GM19238 (cell line): ENCODE measurements around the gene MTA3.

ENCODE experiments used
- DNase-seq: peaks from one replicate; pipeline ENCODE4 v3.0.0; 2011; ENCODE audit warnings: low spot score; ENCODE audit not compliant: insufficient read length

The MTA3 gene

DNA sequence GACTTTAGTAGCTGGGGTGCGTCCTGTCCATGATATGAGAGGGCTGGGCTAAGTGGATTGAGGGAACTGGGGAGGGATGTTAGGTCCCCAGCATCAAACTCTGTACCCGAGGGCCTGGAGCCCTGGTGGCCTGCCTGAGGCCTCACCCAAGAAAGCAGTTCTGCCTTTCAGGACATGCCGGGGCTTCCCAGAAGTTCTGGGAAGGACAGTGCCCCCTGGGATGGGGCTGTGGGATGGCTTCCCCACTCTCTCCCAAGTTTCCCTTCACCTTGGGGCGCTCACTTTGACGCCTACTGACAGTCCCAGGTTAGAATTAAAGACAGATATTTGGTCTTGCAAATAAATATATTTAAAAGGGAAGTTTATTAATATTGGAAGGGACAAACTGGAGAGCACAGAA lies 193.7 kb downstream of the MTA3 start:
- DNase-seq, result no peak

DNA sequence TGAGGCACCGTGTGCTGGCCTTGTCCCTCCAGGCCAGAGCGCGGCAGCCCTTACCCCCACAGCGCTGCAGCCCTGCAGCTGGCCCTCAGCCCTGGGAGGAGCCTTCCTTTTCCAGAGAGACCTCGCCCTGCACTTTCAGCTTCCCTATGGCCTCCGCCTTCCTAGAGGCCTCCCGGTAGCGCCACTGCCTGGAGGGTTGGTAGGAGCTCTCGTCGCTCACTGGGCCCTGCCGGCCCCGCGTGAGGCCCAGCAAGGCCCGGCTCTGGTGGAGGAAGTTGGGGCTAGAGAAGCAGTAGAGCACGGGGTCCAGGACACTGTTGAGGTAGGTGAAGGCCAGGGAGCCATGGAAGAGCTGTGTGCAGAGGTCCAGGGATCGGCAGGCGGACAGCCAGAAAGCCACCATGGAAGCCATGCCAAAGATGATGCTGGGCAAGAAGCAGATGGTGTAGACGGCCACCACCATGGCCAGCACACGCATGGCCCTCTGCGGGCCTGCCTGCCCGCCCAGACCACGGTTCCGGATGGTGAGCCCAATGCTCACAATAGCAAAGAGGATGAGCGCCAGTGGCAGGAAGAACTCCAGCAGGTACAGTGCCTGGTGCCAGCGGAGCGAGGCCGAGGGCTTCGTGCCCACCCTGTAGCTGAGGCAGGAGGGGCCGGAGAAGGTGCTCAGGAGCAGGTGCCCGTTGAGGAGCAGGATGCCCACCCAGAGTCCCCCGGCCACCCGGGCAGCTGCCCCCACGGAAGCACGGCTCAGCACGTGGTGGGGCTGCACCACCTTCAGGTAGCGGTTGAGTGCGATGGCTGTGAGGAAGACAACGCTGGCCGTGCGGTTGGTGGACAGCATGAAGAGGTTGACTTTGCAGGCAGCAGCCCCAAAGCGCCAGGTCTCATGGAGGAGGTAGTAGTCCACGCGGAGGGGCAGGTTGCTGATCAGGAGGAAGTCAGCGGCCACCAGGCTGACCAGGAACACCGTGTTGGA lies 194.7 kb downstream of the MTA3 start:
- no peak for DNase-seq

DNA sequence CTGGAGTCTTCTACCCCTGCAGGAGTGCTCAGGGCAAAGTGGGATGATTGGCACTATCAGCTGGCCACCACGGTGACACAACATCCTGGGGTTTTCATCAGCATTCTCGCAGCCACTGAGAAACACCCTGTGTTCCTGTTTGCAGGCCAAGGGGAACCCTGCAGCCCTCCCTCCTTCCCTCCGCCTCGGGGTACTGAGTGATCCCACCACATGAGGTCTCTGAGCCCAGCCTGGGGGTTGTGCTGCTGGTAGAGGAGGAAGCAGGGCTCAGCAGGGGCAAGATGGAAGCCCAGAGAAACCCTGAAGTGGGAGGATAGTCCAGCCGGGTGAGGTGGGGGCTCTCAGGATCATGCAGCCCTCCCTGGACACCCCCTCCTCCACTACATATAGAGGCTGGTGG lies 195.7 kb downstream of the MTA3 start, which contains the start of gene OXER1:
Gene OXER1 (minus strand): TSS at position 40 of the 400 bp plus-strand sequence. CDS start 73 bp downstream, outside the sequence.
- DNase-seq, result no peak

DNA sequence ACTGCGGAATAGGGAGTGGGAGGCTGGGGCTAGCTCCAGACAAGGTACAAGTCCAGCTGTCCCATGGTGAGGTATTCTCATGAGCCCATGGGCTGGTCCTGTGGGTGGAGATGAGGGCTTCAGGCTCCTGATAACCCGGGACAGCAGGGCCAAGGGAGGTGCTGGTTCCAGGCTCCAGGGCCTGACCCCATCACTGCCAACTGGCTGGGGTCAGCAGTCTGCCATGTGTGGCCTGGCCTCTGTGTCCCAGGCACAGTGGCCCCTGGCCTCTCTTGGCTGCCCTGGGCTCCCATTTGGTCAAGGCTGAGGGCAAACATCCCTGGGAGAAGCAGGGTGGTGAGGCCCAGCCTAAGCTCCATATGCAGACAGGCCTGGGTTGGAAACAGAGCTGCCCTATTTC lies 196.5 kb downstream of the MTA3 start:
- no peak for DNase-seq

DNA sequence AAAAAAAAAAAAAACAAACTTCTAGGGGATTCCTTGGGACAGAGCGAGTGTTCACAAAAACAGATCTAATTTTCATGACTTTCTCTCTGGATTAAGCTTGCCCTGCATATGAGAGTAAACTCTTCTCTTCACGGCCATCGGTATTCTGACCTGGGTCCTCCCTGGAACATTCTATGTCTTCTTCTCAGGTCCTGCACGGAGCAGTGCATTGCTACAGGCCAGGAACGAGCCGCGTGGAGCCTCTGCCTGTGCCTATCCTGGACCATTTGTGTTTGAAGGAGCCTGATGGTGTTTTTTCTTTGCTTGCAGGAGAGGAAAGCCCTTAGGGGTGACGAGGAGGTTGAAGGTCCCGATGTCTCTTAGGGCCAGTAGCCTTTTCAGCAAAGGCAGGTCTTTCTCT lies 197.3 kb downstream of the MTA3 start:
- no peak for DNase-seq

DNA sequence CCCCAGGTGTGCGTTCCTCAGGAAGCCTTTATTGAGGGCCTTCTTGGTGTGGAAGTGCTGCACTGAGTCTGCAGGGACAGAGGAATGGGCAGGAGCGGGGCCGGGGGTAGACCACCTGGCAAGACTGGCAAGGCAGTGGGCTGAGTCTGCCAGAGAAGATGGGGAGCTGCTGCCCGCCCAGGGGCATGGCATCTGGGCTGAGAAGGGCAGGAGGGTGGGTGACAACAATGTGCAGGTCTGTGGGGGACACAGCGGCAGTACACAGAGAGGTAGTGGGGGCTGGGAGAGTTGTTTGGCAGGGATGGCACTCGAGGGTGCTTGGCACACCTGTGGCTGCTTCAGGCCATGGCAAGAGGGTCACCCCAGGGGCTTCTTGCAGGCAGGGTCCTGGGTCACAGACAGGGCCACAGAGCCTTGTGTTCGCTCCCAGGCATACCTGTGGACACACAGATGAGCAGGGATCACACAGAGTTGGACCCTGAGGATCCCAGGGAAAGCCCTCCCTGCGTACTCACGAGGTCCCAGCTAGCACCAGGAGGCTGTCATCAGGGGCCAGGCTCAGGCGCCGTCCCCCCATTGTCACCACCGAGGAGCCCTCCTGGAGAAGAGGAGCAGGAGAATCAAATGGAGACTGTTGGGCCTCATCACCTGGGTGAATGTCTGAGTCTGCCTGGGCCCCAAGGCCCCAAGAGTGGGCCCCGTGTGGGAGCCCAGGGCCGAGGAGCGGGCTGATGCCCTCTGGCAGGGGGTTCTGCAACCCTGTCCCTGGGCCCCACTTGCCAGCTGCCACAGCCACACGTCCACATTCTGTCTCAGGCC lies 198.9 kb downstream of the MTA3 start:
- DNase-seq, result no peak

DNA sequence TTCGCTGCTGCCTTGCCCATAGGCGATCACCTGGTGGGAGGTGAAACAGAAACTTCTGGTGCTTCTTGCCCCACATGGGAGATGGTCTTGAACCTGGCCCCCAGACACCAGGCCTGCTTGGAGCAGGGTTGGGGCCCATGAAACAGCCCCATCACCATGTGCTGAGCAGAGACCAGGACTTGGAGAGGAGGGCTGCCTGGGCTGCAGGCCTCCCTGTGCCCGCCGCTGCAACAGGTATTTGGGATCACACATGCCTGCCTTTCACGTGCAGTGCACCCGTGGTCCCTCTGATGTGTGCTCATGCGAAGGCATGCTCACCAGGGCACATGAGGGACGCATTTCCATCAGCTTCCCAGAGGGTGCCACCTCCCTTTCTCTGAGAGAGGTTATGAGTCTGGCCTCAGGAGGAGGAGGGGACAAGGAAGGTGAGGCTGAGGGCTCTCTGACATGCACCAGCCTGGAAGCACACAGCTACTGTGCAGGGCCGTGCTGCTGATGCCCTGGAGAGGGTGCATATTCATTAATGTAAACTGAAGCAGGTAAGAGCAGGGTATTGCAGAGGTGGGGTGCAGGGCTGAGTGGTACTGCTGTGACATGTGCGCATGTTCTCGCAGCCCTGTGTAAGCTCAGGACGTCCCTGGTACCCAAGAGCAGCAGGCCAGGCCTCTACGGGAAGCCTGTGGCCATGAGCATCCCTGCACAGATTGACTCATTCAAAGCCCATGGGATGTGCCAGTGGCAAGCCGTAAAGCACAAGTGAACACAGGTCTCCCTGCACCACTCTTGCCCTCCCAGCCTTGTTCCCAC lies 199.7 kb downstream of the MTA3 start:
- DNase-seq, result no peak

DNA sequence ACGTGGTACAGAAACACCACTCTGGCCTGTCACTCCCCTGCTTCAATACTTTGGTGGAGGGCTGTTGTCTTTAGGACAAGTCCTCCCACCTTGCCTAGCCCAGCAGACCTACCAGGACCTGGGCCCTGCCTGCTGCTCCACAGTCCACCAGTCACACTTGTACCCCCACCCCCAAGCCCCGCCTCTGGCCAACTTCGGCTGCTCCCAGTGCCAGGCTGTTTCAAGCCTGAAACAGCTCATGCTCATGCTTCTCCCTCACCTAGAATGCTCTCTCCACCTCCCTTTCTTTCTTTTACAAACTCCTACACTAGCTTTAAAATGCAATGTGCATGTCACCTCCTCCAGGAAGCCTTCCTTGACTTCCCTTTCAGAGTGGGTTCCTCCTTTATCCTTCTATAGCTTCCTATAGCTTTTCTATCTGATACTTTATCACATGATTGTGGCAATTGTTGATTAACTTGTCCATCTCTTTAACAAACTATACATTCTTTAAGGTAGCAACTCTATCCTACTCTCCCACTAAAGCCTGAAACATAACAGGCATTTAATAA lies 200.3 kb downstream of the MTA3 start:
- no peak for DNase-seq

DNA sequence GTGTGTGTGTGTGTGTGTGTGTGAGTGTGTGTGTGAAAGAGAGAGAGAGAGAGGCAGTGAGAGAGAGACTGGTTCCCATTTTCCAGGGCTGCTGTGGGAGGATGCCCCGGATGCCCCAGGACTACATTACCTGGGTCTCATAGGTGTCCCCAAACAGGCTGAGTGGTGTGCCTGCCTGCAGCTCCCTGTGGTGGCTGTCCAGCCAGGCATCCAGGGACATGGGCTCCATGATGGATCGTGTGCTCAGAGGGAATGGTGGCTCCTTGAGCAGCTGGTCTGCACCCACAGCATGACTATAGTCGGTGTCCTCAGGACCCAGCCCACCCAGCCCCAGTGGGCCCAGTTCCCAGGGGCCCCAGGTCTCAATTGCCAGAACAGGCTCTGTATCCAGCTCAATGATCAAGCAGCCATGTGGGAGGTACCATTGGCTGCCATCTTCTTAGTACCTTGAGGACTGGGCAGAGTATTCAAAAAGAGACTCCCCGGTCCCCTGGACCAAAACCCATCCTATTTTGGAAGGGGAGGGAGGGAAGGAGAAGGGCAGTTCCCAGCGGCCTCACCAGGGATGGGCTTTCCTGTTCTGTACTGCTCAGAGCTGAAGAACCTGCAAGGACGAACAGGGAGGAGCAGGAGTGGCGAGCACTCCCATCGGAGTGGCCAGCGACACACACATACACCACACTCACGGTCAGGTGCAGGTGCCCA lies 201.3 kb downstream of the MTA3 start:
- no peak for DNase-seq

DNA sequence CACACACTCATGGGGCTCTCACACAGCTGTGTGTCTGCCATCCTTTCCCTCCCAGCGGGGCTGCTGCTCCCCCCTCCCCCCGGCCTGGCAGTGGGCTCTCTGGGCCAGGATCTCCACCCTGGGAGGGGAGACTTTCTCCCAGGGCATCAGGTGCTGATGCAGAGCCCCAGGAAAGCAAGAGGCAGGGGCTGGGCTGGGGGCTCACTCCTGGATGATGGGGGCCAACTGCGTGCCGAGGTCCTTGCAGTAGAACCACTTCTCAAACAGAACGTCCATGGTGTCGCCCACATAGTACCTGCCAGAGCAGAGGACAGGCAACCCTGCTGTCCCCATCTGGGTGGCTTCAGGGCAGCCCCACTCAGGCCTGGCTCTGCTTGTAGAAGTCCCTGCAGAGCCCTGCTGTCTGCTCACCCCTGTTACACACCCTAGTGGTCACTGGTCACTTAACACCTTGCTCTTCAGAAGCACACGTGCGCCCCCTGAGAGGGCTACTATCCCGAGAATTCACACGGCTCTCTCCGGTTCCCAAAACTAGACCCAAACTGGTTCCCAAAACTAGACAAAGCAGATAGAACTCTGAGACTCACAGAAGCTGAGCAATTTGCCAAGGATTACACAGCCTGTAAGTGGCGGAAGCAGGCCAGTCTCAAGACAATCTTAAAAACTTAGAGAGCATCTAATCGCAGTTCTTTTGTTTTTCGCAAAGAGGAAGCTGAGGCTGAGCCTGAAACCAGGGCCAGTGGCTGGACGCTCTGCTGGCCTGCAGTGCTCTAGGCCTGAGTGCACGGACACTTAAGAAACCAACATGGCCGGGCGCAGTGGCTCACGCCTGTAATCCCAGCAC lies 202.1 kb downstream of the MTA3 start:
- DNase-seq, result no peak

DNA sequence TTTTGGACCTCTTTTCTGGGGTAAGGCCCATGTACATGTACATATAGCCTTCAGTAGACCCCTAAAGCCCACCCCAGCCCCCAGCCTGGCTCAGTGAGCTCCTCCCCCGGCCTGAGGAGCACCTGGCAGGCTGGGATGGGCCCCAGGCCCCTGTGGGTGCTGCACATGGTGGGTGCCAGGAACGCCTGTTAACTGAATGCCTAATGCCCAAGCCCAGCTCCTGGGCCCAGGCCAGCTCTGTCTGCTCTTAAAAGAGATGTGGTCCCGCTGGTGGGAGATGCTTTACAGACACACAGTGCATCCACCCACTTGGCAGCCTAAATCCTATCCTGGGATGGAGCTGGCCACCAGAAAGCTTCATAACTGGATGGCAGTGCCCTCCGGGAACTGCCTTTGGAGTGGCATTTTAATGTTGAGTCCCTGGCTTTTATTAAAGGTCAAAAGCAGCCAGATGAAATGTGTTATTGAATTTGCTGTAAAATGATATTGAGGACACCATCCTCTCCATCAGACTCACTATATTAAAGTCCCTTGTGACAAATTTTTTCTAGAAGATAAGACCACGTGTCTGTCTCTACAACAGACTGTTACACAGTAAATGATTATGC lies 203.2 kb downstream of the MTA3 start:
- DNase-seq, result no peak

DNA sequence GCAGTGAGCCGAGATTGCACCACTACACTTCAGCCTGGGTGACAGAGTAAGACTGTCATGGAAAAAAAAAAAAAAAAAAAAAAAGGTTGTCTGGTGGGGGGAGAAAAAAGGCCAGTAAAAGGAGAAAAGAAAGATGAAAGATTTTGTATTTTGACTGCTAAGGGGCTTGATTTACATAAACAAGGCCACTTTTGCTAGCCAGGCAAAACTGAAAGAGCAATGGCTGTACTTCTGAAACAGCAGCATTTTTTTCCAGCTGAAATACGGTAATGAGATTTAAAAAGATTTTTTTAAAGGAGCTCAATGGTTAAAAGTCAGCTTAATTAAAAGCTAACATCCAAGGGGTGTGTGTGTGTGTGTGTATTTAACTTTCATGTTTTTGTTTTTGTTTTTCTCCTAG lies 206.8 kb downstream of the MTA3 start:
- DNase-seq, result no peak

DNA sequence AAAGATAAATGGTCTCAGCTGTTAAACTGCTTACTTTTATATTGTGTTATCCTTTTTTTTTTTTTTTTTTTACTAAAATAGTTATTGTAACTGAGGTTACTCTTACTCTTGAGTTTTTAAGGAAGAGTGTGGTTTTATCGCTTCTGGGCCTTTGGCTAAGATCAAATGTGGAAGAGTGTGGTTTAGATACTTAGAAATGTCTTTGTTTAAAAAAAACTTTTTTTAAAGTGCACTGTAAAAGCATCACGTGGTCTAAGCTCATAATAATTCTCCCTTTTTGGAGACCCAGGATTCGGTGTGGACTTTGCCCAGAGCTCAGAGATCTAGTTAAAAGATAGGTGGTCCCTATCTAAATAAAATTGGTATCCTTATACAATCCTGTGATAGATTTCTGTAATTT lies 207.4 kb downstream of the MTA3 start:
- DNase-seq, result no peak

DNA sequence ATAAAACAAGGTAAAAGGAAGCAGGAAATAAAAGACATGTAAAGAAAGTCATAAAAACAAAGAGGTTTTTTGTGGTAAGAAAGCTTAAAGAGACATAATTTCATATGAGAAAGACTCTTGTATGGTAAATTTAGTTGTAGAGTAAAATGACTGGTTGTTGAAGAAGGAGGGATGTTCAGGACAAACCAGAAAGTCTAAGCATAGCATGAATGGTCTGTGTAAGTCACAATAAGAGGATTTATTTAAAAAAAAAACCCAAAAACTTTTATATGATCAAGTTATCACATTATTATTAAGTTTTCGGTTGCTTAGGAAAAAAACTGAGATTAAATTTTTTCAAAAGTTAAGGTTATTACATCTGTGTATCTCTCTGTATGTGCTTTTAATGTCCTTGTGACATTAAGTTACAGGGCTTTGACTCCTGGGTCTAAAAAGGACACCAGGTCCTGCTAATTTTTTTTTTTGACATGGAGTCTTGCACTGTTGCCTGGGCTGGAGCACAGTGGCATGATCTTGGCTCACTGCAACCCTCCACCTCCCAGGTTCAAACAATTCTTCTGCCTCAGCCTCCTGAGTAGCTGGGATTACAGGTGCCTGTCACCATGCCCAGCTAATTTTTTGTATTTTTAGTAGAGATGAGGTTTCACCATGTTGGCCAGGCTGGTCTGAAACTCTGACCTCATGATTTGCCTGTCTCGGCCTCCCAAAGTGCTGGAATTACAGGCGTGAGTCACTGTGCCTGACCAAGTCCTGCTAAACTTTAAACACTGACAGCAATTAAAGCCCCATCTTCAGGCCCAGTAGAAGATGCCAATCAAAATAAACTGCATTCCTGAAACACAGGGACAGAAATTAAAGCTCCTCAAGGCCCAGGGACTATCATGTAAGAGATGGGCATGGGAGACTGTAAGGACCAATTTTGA lies 209.7 kb downstream of the MTA3 start:
- DNase-seq, result no peak

DNA sequence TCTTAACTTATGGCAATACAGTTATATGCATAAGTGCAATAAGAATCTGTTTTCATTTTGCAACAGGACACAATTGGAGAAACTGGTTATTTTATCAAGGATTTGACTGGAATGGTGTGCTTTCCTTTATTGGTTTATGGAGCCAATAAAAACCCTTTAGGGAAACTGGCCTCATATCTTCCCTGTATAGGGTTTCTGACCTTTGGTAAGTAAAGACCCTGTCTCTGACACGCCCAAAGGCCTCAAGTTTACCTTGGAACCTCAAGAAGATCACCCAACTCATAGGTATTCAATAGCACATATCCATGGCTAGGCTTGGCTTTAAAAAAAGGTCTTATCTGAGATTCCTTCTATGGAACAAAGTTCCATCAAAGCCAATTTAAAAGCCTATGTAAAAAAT lies 212.7 kb downstream of the MTA3 start:
- DNase-seq, result no peak

DNA sequence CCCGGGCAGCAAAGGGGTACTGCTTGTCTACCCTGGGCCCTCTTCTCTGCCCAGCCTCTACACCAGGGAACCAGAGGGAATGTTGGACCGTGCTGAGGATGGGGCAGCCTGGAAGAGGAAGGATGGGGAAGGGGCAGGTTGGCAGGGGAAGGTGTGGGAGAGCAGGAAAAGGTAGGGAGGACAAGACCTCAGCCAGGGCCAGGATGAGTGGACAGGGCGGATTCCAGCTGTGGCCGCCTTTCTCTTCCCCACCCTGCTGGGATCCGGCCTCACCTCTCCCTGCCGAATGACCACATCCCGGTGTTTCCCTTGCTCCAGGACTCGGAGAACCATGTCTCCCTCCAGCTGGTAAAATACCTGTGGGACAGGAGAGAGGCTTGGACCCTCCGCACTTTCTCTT lies 215.1 kb downstream of the MTA3 start:
- DNase-seq, result no peak

DNA sequence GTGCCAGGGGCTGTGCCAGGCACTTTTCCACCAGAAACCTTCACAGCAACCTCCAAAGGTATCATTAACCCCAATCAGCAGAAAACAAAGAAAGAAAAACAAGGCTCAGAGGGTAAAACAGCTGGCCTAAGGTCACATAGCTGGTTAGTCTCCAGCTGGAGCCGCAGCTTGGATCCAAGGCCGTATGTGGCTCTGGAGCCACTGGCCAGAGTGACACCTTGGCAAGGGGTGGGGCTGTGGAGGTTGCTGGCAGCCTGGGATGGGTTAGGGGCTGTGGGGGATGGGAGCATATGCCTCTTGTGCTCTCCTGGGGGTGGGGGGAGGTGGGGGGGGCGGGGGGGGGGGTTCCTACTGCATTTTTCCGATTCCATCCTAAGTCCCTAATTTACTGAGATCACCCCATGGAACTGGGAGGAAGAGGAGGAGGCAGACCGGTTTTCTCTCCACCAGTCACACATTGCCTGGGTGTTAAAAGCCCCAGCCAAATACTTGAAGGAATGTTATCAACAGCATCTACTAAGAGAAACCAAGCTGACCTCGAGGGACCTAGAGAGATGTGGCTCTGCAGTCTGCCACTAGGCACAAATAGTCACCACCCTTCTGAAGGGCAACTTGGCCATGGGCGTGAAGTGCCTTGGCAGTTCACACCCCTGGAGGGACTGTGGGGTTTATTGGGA lies 215.9 kb downstream of the MTA3 start:
- DNase-seq, result no peak
